Heart left ventricle (tissue), 16 donors: ENCODE measurements around the gene HSF4. TPM values are rescaled to one million over a fixed set of nuclear protein-coding genes. Genes with fewer than 3 reads are reported as not detected.
A peak's percentile ranks its signal among the peaks of the same experiment; 100 is the strongest.

Source experiments
- ATAC-seq, 4 donors: fragments of 200-7000 bp; cut with Tn5 transposase; one replicate each; pipeline ENCODE4 v1.9.1; 2020 to 2022; ENCODE audit warnings: moderate library complexity in 4 of 4, mild to moderate bottlenecking in 3 of 4, moderate number of reproducible peaks in 1 of 4
- DNase-seq, 5 donors: peaks; one replicate each; pipeline ENCODE4 v3.0.0-alpha.2; 2020
- H3K27ac ChIP-seq, 12 donors: fragments of 200-600 bp; sonication (generic) in 4 of 12; one replicate each; pipeline versions ENCODE4 v1.5.0 to v1.8.0; 2016 to 2022; ENCODE audit warnings: mild to moderate bottlenecking in 2 of 12
- H3K27me3 ChIP-seq, 9 donors: fragments of 200-600 bp; sonication (generic) in 2 of 9; one replicate each; pipeline versions ENCODE4 v1.5.1 to v1.8.0; 2016 to 2022; ENCODE audit warnings: mild to moderate bottlenecking in 3 of 9
- H3K36me3 ChIP-seq, 9 donors: fragments of 200-600 bp; sonication (generic) in 2 of 9; one replicate each; pipeline versions ENCODE4 v1.5.0 to v1.8.0; 2018 to 2022; ENCODE audit warnings: mild to moderate bottlenecking in 2 of 9
- H3K4me1 ChIP-seq, 12 donors: fragments of 200-600 bp; sonication (generic) in 4 of 12; one replicate each; pipeline versions ENCODE4 v1.5.0 to v1.8.0; 2016 to 2022; ENCODE audit warnings: mild to moderate bottlenecking in 3 of 12
- H3K4me3 ChIP-seq, 12 donors: fragments of 200-600 bp; sonication (generic) in 4 of 12; one replicate each; pipeline versions ENCODE4 v1.5.0 to v1.8.0; 2017 to 2022; ENCODE audit warnings: mild to moderate bottlenecking in 9 of 12, moderate library complexity in 4 of 12
- H3K9me3 ChIP-seq, 12 donors: fragments of 200-600 bp; sonication (generic) in 4 of 12; one replicate each; pipeline versions ENCODE4 v1.5.0 to v1.8.0; 2016 to 2022; ENCODE audit warnings: mild to moderate bottlenecking in 1 of 12
- CTCF ChIP-seq, 12 donors: fragments of 200-600 bp; sonication (generic) in 4 of 12; IDR thresholded peaks; one replicate each; pipeline versions ENCODE4 v1.5.0 to v1.8.0; 2018 to 2022; ENCODE audit warnings: antibody characterized with exemption in 12 of 12, mild to moderate bottlenecking in 5 of 12
- POLR2A ChIP-seq, 2 donors: fragments of 450-650 bp; IDR thresholded peaks; one replicate each; pipeline ENCODE4 v1.6.1; 2017; ENCODE audit warnings: antibody characterized with exemption in 2 of 2, mild to moderate bottlenecking in 2 of 2, moderate library complexity in 2 of 2
- WGBS, 4 donors: extraction: QIAGEN DNeasy Blood & Tissue Kit in 2 of 4; methylation state at CpG; one replicate each; pipeline versions ENCODE4 v1.1.5 to v1.1.7; 2013 to 2018; 5-methylcytosine and 5-hydroxymethylcytosine counted together
- intact Hi-C, 10 donors: fragments of 100-400 bp; cut with DNase I; formaldehyde crosslinking; loops; one replicate each; pipeline versions ENCODE4 v1.11.1 to v1.14.2; 2022
- polyA plus RNA-seq, 2 donors: library from polyadenylated mRNA; stranded (reverse); fragments of 200-250 nt; gene quantifications; one replicate each; pipeline ENCODE4 v1.2.3, GENCODE V29; 2013
- total RNA-seq, 9 donors: library from RNA; depleted of rRNA in 2 of 9; stranded (reverse); fragments of >200 nt in 2 of 9; fragmentation: NEBNext Ultra II Directional in 3 of 9; extraction: Animal tissue kit (Norgen Biotek cat#: 25700) in 3 of 9; gene quantifications; one replicate each; pipeline versions ENCODE4 v1.1.0 to v1.2.4, GENCODE V29; 2016 to 2023
- donor health status: ischemic (EF 13 %, LVEDD 7.1; RV severe dilation, severe dysfunction).
- donor health status: healthy with polysubstance abuse.
- donor health status: DM: no; HTN: yes; CAD: no.
- donor health status: DM: no; HTN: no; CAD: no.
- donor health status: ischemic (EF 25% LVEDD 6.9; RV normal size, moderate dysfunction).
- donor health status: ischemic (EF 25% LVEDD 5.7; RV mildly dilated, moderate dysfunction).
- donor health status: healthy.
- donor health status: DM: yes; HTN: yes; CAD: no.
- donor health status: ischemic (EF 35%, LVEDD 5.7; RV mildly dilated, moderate dysfunction).
- donor health status: nonischemic (EF 11% LVEDD 7.7; RV severe dilation, severe dysfunction).
- donor health status: DM: yes; HTN: yes; CAD: no.
- donor health status: PGD.
- donor health status: ischemic (EF 29% LVEDD 5.4; RV normal size, mild dysfunction).
- donor health status: nonischemic (EF 23%, LVEDD 6.1; RV moderate dilation, normal function).

HSF4 gene
- total and polyA plus RNA-seq, 11 donors, result 5.9 to 62.5 (median 35.4) TPM

DNA sequence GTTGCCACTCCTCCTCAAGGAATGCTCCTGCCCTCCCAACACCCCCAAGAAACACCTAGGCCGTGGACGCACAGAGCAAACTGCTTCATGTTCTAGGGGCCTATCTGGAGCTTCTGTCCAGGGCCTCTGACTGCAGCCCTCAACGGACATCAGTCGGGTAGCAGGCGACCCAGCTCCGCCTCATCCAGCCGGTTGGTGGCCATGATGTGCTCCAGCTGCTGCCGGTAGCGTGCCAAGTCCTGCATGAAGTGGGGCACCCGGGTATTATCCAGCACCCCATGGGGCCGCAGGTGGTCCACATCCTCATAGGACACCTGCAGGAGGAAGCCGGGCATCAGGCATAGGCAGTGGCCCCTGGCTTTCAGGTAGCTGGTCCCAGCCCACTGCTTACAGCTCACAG lies 12.1 kb downstream of the HSF4 start:
- DNase-seq, result no peak
- TF ChIP-seq POLR2A (IDR thresholded peaks at IDR 0.05) (no peak), CTCF (IDR thresholded peaks at IDR 0.05) (no peak)
- H3K4me1 ChIP-seq, result peaks cover 5 to 50% (median 35%) of the 10 kb centered on the region in 12 donors
- WGBS, 4 donors, result 88 to 93% (median 93%) methylated on average over 10 to 12 of the region's 12 CpGs
- intact Hi-C loops, result loop anchor here in 1 of 10 donors (10.0 kb wide), 1 partner anchor 62 kb away; no protein-coding TSS in a partner anchor
- H3K4me3 ChIP-seq, result no peak overlapping the region
- H3K27me3 ChIP-seq, result peaks cover 0 to 4% (median 0%) of the 10 kb centered on the region in 9 donors
- no peak overlapping the region for H3K27ac ChIP-seq
- H3K36me3 ChIP-seq, result peaks cover 0 to 13% (median 0%) of the 10 kb centered on the region in 9 donors
- no peak for ATAC-seq
- H3K9me3 ChIP-seq, result no peaks in the 10 kb centered on the region

DNA sequence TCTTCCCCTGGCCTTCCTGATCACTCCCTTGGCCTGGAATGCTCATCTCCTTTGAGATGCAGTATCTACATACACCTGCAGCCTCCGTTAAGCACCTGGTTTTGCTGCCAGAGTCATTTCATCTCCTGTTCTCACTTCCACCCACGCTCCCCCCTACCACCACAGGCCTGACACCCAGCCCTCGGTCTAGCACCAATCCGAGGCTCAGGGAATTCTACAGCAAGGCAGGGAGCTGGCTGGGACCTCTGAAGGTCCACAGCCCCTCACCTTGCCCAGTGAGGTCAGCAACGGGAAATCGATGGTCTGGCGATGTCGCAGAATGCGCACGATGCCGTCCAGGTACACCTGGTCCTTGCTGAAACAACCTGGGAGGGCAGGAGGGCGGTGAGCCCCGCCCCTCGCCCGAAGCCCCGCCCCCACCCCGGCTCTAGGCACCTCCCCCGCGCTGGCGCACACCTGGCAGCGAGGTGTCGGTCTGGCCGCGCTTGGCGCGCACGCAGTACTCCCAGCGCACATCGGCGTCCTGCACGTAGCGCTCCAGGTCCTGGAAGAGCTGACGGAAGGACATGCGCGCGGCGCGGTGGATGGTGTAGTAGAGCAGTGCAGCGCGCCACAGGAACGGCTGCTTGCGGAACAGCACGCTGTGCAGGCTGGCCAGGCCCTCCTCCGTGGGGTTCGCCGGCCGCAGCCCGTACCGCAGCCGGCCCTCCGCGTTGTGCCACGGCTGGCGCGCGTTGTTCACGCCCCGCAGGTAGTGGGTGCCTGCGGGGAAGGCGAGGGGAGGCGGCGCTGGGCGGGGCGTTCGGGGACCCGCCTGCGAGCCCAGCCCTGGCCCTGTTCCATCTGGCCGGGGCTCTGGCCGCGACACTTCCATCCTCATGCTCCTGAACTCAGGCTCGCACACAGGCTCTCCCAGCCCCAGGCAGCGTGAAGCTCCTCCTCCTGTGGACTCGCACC lies 13.5 kb downstream of the HSF4 start:
- Histone ChIP-seq H3K27ac (peak overlapping the region in 8 of 12 donors; percentile 6 to 77 (median 41)), H3K4me1 (peaks cover 5 to 61% (median 36%) of the 10 kb centered on the region in 12 donors), H3K27me3 (peaks cover 0 to 4% (median 0%) of the 10 kb centered on the region in 9 donors), H3K36me3 (peaks cover 0 to 13% (median 0%) of the 10 kb centered on the region in 9 donors), H3K9me3 (no peaks in the 10 kb centered on the region), H3K4me3 (peak overlapping the region; percentile 10 to 63 (median 50))
- WGBS, 4 donors, result 6 to 30% (median 17%) methylated on average over 16 to 73 of the region's 73 CpGs
- TF ChIP-seq CTCF (IDR thresholded peaks at IDR 0.05) (no peak), POLR2A (IDR thresholded peaks at IDR 0.05) (no peak)
- intact Hi-C loops, result loop anchor here in 1 of 10 donors (10.0 kb wide), 1 partner anchor 63 kb away; no protein-coding TSS in a partner anchor
- peak in 3 of 4 donors; percentile 23 to 42 (median 38) for ATAC-seq
- peak in 2 of 5 donors; percentile 70 to 71 for DNase-seq

GRCh38 chr16:67179421-67180080 lies 15.0 kb downstream of the HSF4 start:
- DNase-seq, result no peak
- H3K9me3 ChIP-seq, result no peaks in the 10 kb centered on the region
- intact Hi-C loops, result loop anchor here in 3 of 10 donors (10.0 kb wide), 2 partner anchors 65 to 205 kb away; no protein-coding TSS in a partner anchor
- ATAC-seq, result no peak
- TF ChIP-seq POLR2A (IDR thresholded peaks at IDR 0.05) (no peak), CTCF (IDR thresholded peaks at IDR 0.05) (no peak)
- H3K36me3 ChIP-seq, result peaks cover 0 to 13% (median 0%) of the 10 kb centered on the region in 9 donors
- H3K27ac ChIP-seq, result no peak overlapping the region
- H3K4me1 ChIP-seq, result peaks cover 5 to 54% (median 30%) of the 10 kb centered on the region in 12 donors
- no peak overlapping the region for H3K4me3 ChIP-seq
- peaks cover 0 to 2% (median 0%) of the 10 kb centered on the region in 9 donors for H3K27me3 ChIP-seq
- WGBS, 4 donors, result 86 to 97% (median 93%) methylated on average over 6 to 13 of the region's 13 CpGs
